Measurements from ENCODE around the gene TMEM63B.

TMEM63B gene

GRCh38 chr6:44201638-44202303 is 74.4 kb downstream of the TMEM63B start:
- DNase-seq = no peak
- intact Hi-C loops (cut with DNase I) = no loop called here

- intact Hi-C loops (cut with DNase I) = no loop called here
- no peak for DNase-seq
These were observed 75.1 kb downstream of the TMEM63B start for GRCh38 chr6:44202332-44202971.

GRCh38 chr6:44202972-44203750 is 75.8 kb downstream of the TMEM63B start:
- no peak for DNase-seq
- intact Hi-C loops (cut with DNase I) = no loop called here

GRCh38 chr6:44203955-44204354 is 76.6 kb downstream of the TMEM63B start:
- no peak for DNase-seq
- intact Hi-C loops (cut with DNase I) = no loop called here
